ENCODE data around the gene RETREG3. TPM values are rescaled to one million over a fixed set of nuclear protein-coding genes. Genes with fewer than 3 reads are reported as not detected.
"Not testable (repeated sequence)": the region's sequence is repeated elsewhere in the genome, so short reads cannot be mapped to it uniquely, and the experiment has no call there.

The RETREG3 gene
- total and polyA plus RNA-seq, 8 donors = 28.8 to 78.0 (median 41.4) TPM

DNA sequence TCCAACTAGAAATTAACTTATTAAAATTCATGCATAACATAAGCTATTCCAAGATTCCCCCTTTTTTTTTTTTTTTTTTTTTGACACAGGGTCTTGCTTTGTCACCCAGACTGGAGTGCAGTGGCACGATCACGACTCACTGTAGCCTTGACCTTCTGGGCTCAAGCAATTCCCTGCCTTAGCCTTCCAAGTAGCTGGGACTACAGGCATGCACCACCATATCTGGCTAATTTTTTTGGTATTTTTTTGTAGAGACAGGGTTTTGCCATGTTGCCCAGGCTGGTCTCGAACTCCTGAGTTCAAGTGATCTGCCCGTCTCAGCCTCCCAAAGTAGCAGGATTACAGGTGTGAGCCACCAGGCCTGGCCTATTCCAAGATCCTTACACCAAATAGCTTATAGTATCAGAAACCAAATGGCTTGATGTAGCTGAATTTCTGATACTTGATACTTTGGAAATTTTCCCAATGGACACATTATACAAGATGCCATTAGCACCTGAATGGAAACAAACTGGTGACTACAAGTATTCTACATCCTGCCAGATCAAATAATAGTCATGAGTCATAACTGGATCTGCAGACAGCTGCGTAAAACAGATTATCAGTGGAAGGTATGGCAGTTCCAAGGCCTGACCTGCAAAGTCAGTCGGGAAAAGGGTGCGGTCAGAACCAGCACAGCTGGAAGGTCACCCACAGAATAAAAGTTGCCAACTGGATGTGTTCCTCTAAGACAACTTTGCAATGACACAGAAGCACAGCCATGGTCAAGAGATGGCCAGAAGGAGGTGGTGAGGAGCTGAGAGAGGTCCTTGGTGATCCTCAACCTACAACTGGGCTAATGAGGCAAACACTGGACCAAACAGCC, 14.8 kb upstream of the RETREG3 start:
- peak; percentile 87 to 95 (median 92) for ATAC-seq
- Histone ChIP-seq H3K4me3 (no peak overlapping the region), H3K9me3 (no peaks in the 10 kb centered on the region), H3K36me3 (no peaks in the 10 kb centered on the region), H3K4me1 (peaks cover 19 to 32% (median 28%) of the 10 kb centered on the region in 3 donors), H3K27ac (peak overlapping the region; percentile 14 to 81 (median 59)), H3K27me3 (no peaks in the 10 kb centered on the region)
- DNase-seq = peak in 5 of 6 donors; percentile 77 to 88 (median 86)
- TF ChIP-seq, protein P1, sequence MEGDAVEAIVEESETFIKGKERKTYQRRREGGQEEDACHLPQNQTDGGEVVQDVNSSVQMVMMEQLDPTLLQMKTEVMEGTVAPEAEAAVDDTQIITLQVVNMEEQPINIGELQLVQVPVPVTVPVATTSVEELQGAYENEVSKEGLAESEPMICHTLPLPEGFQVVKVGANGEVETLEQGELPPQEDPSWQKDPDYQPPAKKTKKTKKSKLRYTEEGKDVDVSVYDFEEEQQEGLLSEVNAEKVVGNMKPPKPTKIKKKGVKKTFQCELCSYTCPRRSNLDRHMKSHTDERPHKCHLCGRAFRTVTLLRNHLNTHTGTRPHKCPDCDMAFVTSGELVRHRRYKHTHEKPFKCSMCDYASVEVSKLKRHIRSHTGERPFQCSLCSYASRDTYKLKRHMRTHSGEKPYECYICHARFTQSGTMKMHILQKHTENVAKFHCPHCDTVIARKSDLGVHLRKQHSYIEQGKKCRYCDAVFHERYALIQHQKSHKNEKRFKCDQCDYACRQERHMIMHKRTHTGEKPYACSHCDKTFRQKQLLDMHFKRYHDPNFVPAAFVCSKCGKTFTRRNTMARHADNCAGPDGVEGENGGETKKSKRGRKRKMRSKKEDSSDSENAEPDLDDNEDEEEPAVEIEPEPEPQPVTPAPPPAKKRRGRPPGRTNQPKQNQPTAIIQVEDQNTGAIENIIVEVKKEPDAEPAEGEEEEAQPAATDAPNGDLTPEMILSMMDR (IDR thresholded peaks at IDR 0.05) = no peak
- intact Hi-C loops (cut with DNase I) = loop anchor here in 2 of 3 donors (5.0 to 10.0 kb wide), 2 partner anchors 48 to 51 kb away; partner anchors contain the start of gene PLEKHH3 (in 1 of the 2)
- no peak for FAIRE-seq
- WGBS, 2 donors = 42 to 43% methylated on average over 7 of the region's 7 CpGs

DNA sequence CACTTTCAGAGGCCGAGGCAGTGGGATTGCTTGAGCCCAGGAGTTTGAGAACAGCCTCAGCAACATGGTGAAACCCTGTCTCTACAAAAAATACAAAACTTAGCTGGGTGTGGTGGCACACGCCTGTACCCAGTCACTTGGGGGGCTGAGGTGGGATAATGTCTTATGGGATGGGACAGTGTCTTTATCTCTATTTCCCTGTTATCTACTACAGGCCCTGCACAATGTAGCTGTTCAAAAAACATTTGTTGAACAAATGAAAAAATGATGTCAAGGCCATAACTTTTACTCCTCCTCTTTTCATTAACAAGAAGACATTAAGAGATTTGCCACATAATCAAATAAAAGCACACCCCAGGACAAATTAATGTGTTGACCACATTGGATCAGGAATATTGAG, 14.1 kb upstream of the RETREG3 start:
- no peak for DNase-seq
- Histone ChIP-seq H3K27me3 (no peaks in the 10 kb centered on the region), H3K36me3 (no peaks in the 10 kb centered on the region), H3K4me3 (no peak overlapping the region), H3K27ac (peak overlapping the region in 3 of 4 donors; percentile 14 to 81 (median 80)), H3K9me3 (no peaks in the 10 kb centered on the region), H3K4me1 (peaks cover 19 to 32% (median 29%) of the 10 kb centered on the region in 3 donors)
- no peak for ATAC-seq
- TF ChIP-seq, protein P1 (IDR thresholded peaks at IDR 0.05) = no peak
- 94 to 96% methylated on average over 2 of the region's 2 CpGs for WGBS, 2 donors
- FAIRE-seq = no peak
- intact Hi-C loops (cut with DNase I) = loop anchor here in 2 of 3 donors (5.0 to 10.0 kb wide), 2 partner anchors 49 to 52 kb away; partner anchors contain the start of gene PLEKHH3 (in 1 of the 2)

DNA sequence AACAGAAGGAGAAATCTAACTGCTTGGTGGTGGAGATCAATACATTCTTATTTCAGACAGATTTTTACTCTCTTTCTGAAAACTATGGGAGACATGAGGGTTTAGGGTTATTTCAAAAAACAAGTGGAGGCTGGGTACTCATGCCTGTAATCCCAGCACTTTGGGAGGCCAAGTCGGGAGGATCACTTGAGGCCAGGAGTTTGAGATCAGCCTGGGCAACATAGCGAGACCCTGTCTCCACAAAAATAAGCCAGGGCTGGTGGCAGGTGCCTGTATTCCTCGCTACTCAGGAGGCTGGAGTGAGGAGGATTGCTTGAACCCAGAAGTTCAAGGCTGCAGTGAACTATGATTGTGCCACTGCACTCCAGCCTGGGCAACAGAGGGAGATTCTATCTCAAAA, 12.8 kb upstream of the RETREG3 start:
- ATAC-seq, H3K36me3 ChIP-seq, H3K27ac ChIP-seq, DNase-seq, H3K4me3 ChIP-seq, H3K27me3 ChIP-seq, FAIRE-seq, H3K9me3 ChIP-seq: not testable (repeated sequence)
- H3K4me1 ChIP-seq = peaks cover 27 to 37% (median 31%) of the 10 kb centered on the region in 3 donors
- 89 to 92% methylated on average over 3 of the region's 3 CpGs for WGBS, 2 donors
- intact Hi-C loops (cut with DNase I) = loop anchor here in 2 of 3 donors (5.0 to 10.0 kb wide), 2 partner anchors 50 to 53 kb away; partner anchors contain the start of gene PLEKHH3 (in 1 of the 2)

DNA sequence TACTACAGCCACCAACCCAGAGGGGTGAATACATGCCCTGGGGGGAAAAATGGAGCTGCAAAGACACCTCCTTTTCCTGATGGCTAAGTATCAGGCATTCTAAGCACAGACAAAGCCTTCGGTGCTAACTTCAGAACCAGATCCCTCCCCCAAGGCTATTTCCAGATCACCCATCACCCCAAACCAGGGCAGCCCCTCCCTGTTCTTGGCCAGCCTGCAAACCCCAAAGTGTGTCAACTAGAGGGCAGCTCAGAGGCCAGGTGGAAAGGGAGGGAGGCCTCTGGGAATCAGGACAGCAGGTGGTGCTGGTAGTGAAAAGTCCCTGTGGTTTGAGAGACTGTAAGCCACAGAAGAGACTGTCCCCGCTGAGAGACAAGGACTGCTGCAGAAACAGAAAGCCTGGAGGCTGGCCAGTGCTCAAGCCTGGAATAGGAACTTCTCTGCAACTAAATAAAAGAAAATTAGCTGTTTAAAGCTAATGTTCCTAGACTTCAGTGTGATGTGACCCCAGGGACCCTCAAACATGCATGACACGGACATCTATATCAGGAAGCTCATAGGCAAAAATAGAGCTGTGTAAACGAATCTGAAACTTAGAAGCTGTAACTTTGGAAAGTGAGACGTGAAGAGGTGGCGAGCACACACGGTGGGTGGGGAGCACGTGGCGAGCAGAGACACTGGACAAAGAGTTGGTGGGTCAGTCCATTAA, 9.4 kb upstream of the RETREG3 start:
- no peak for FAIRE-seq
- intact Hi-C loops (cut with DNase I) = no loop called here
- WGBS, 2 donors = 25 to 26% methylated on average over 9 of the region's 9 CpGs
- H3K9me3 ChIP-seq = no peaks in the 10 kb centered on the region
- peak; percentile 67 to 87 (median 85) for DNase-seq
- H3K36me3 ChIP-seq = peaks cover 0 to 24% (median 9%) of the 10 kb centered on the region in 3 donors
- peak overlapping the region; percentile 46 to 85 (median 60) for H3K27ac ChIP-seq
- no peaks in the 10 kb centered on the region for H3K27me3 ChIP-seq
- peak; percentile 90 to 96 (median 96) for ATAC-seq
- H3K4me3 ChIP-seq = no peak overlapping the region
- TF ChIP-seq, protein P1 (IDR thresholded peaks at IDR 0.05) = peak in 2 of 4 donors; percentile 11 to 19
- H3K4me1 ChIP-seq = peaks cover 18 to 29% (median 27%) of the 10 kb centered on the region in 3 donors

DNA sequence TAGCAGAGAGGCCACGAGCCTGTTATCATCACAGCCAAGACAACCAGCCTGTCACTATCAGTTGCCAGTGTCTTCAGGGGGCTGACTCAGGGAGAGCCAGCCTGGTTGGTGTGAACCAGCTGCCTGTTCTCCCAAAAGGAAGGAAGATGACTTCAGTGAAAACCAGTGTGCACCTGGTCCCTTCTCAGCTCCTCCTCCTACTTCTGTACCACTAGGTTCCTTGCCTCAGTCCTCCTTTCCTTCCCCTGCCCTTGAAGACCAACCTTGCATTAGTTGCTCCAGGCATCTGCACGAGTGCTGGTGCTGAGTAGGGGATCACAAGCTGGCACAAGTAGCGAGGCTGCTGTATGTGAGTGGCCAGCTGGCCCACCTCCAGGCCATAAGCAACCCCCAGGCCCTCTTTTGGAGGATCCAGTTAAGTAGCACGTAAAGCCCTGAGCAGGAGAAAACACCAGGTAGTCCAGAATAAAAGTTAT, 8.8 kb upstream of the RETREG3 start:
- peak; percentile 24 to 27 (median 26) for ATAC-seq
- Histone ChIP-seq H3K9me3 (no peaks in the 10 kb centered on the region), H3K4me3 (no peak overlapping the region), H3K27me3 (no peaks in the 10 kb centered on the region), H3K4me1 (peaks cover 13 to 27% (median 23%) of the 10 kb centered on the region in 3 donors), H3K27ac (peak overlapping the region; percentile 46 to 85 (median 60)), H3K36me3 (peaks cover 0 to 30% (median 9%) of the 10 kb centered on the region in 3 donors)
- TF ChIP-seq, protein P1 (IDR thresholded peaks at IDR 0.05) = peak in 1 of 4 donors; percentile 2
- DNase-seq = peak in 3 of 6 donors; percentile 37 to 60 (median 50)
- 37 to 40% methylated on average over 4 of the region's 4 CpGs for WGBS, 2 donors
- intact Hi-C loops (cut with DNase I) = no loop called here
- FAIRE-seq = no peak
